Measurements from ENCODE around the gene SLCO4C1. TPM values are rescaled to one million over a fixed set of nuclear protein-coding genes. Genes with fewer than 3 reads are reported as not detected.
"Not testable (repeated sequence)": the region's sequence is repeated elsewhere in the genome, so short reads cannot be mapped to it uniquely, and the experiment has no call there.

SLCO4C1 gene
- polyA plus RNA-seq, result 10 to 100 TPM in 1 of 4 donors, under 1 TPM in 1, not detected in 2; 0.48 to 24.9 TPM
- long read RNA-seq, donor 1, full-length matches to known transcripts, result 11 of 39 reads
- long read RNA-seq, donor 1, partial matches to known transcripts, result 28 of 39 reads
- long read RNA-seq, donor 1, other reads (novel, unspliced or antisense), result 0 of 39 reads
- long read RNA-seq, donor 2, result 0 reads
- long read RNA-seq, donor 3, full-length matches to known transcripts, result 5 of 5 reads
- long read RNA-seq, donor 3, partial matches to known transcripts, result 0 of 5 reads
- long read RNA-seq, donor 3, other reads (novel, unspliced or antisense), result 0 of 5 reads
- long read RNA-seq, donor 4, result 0 reads
- long read RNA-seq, donor 5, result 0 reads
- long read RNA-seq, donor 6, full-length matches to known transcripts, result 8 of 8 reads
- long read RNA-seq, donor 6, partial matches to known transcripts, result 0 of 8 reads
- long read RNA-seq, donor 6, other reads (novel, unspliced or antisense), result 0 of 8 reads
- long read RNA-seq, donor 7, result 0 reads
- long read RNA-seq, donor 8, result 0 reads
- long read RNA-seq, donor 9, full-length matches to known transcripts, result 1 of 1 reads
- long read RNA-seq, donor 9, partial matches to known transcripts, result 0 of 1 reads
- long read RNA-seq, donor 9, other reads (novel, unspliced or antisense), result 0 of 1 reads
- long read RNA-seq, donor 10, full-length matches to known transcripts, result 2 of 2 reads
- long read RNA-seq, donor 10, partial matches to known transcripts, result 0 of 2 reads
- long read RNA-seq, donor 10, other reads (novel, unspliced or antisense), result 0 of 2 reads

GRCh38 chr5:102296178-102296817 is at the start of gene SLCO4C1:
Gene SLCO4C1, minus strand, starts transcription at chr5:102296284. Its CDS starts 22 bp downstream, at chr5:102296262.
- peak; percentile 58 to 96 for DNase-seq
- Histone ChIP-seq H3K4me1 (ENCODE audit: control insufficient read depth in 3 of 3, insufficient read depth in 2 of 3, low read depth in 1 of 3, low read length in 2 of 3) (peaks cover 0 to 4% (median 0%) of the 10 kb centered on the region in 3 donors), H3K27ac (ENCODE audit: low read depth in 1 of 3, low read length in 2 of 3) (peak within 1 kb of the TSS in 2 of 3 donors; percentile 54 to 84), H3K36me3 (ENCODE audit: control insufficient read depth in 3 of 3, insufficient read depth in 2 of 3, low read depth in 1 of 3, low read length in 3 of 3) (no peaks in the 10 kb centered on the region), H3K4me3 (ENCODE audit: low read depth in 1 of 3, low read length in 3 of 3) (peak within 1 kb of the TSS; percentile 38 to 74 (median 43)), H3K9me3 (ENCODE audit: control insufficient read depth in 2 of 2, insufficient read depth in 1 of 2, low read depth in 1 of 2, low read length in 1 of 2) (no peaks in the 10 kb centered on the region), H3K27me3 (ENCODE audit: control insufficient read depth in 3 of 3, insufficient read depth in 3 of 3, low read length in 3 of 3) (peaks cover 0 to 3% (median 0%) of the 10 kb centered on the region in 3 donors)
- no peak for FAIRE-seq
- WGBS, 3 donors, result 1 to 2% (median 2%) methylated on average over 33 to 42 of the region's 42 CpGs

- no peak for DNase-seq
- Histone ChIP-seq H3K4me3 (ENCODE audit: low read depth in 1 of 3, low read length in 3 of 3) (no peak overlapping the region), H3K9me3 (ENCODE audit: control insufficient read depth in 2 of 2, insufficient read depth in 1 of 2, low read depth in 1 of 2, low read length in 1 of 2) (peaks cover 0 to 6% of the 10 kb centered on the region in 2 donors), H3K36me3 (ENCODE audit: control insufficient read depth in 3 of 3, insufficient read depth in 2 of 3, low read depth in 1 of 3, low read length in 3 of 3) (no peaks in the 10 kb centered on the region), H3K27ac (ENCODE audit: low read depth in 1 of 3, low read length in 2 of 3) (no peak overlapping the region), H3K27me3 (ENCODE audit: control insufficient read depth in 3 of 3, insufficient read depth in 3 of 3, low read length in 3 of 3) (no peaks in the 10 kb centered on the region), H3K4me1 (ENCODE audit: control insufficient read depth in 3 of 3, insufficient read depth in 2 of 3, low read depth in 1 of 3, low read length in 2 of 3) (no peaks in the 10 kb centered on the region)
- no peak for FAIRE-seq
- WGBS, 3 donors, result 26 to 44% (median 28%) methylated on average over 2 of the region's 2 CpGs
Measured at GRCh38 chr5:102341681-102342288, 45.7 kb upstream of the SLCO4C1 start.

GRCh38 chr5:102324714-102325113 is 28.6 kb upstream of the SLCO4C1 start:
- H3K27me3 ChIP-seq (ENCODE audit: control insufficient read depth in 3 of 3, insufficient read depth in 3 of 3, low read length in 3 of 3), result no peaks in the 10 kb centered on the region
- FAIRE-seq (no peak), DNase-seq (no peak)
- 63 to 85% (median 72%) methylated on average over 2 of the region's 2 CpGs for WGBS, 3 donors
- no peaks in the 10 kb centered on the region for H3K4me1 ChIP-seq (ENCODE audit: control insufficient read depth in 3 of 3, insufficient read depth in 2 of 3, low read depth in 1 of 3, low read length in 2 of 3)
- no peak overlapping the region for H3K27ac ChIP-seq (ENCODE audit: low read depth in 1 of 3, low read length in 2 of 3)
- no peaks in the 10 kb centered on the region for H3K36me3 ChIP-seq (ENCODE audit: control insufficient read depth in 3 of 3, insufficient read depth in 2 of 3, low read depth in 1 of 3, low read length in 3 of 3)
- peaks cover 0 to 3% of the 10 kb centered on the region in 2 donors for H3K9me3 ChIP-seq (ENCODE audit: control insufficient read depth in 2 of 2, insufficient read depth in 1 of 2, low read depth in 1 of 2, low read length in 1 of 2)
- H3K4me3 ChIP-seq (ENCODE audit: low read depth in 1 of 3, low read length in 3 of 3), result no peak overlapping the region

- not testable (repeated sequence) for DNase-seq; H3K4me1 ChIP-seq (ENCODE audit: control insufficient read depth in 3 of 3, insufficient read depth in 2 of 3, low read depth in 1 of 3, low read length in 2 of 3); H3K27me3 ChIP-seq (ENCODE audit: control insufficient read depth in 3 of 3, insufficient read depth in 3 of 3, low read length in 3 of 3); FAIRE-seq; H3K27ac ChIP-seq (ENCODE audit: low read depth in 1 of 3, low read length in 2 of 3); H3K36me3 ChIP-seq (ENCODE audit: control insufficient read depth in 3 of 3, insufficient read depth in 2 of 3, low read depth in 1 of 3, low read length in 3 of 3); H3K9me3 ChIP-seq (ENCODE audit: control insufficient read depth in 2 of 2, insufficient read depth in 1 of 2, low read depth in 1 of 2, low read length in 1 of 2); H3K4me3 ChIP-seq (ENCODE audit: low read depth in 1 of 3, low read length in 3 of 3)
- WGBS, 3 donors, result 76 to 84% (median 77%) methylated on average over 4 of the region's 4 CpGs
Measured at GRCh38 chr5:102318801-102319200, 22.7 kb upstream of the SLCO4C1 start.

GRCh38 chr5:102314328-102314727 is 18.2 kb upstream of the SLCO4C1 start:
- Histone ChIP-seq H3K4me1 (ENCODE audit: control insufficient read depth in 3 of 3, insufficient read depth in 2 of 3, low read depth in 1 of 3, low read length in 2 of 3) (no peaks in the 10 kb centered on the region), H3K9me3 (ENCODE audit: control insufficient read depth in 2 of 2, insufficient read depth in 1 of 2, low read depth in 1 of 2, low read length in 1 of 2) (no peaks in the 10 kb centered on the region), H3K27ac (ENCODE audit: low read depth in 1 of 3, low read length in 2 of 3) (no peak overlapping the region), H3K4me3 (ENCODE audit: low read depth in 1 of 3, low read length in 3 of 3) (no peak overlapping the region), H3K27me3 (ENCODE audit: control insufficient read depth in 3 of 3, insufficient read depth in 3 of 3, low read length in 3 of 3) (no peaks in the 10 kb centered on the region), H3K36me3 (ENCODE audit: control insufficient read depth in 3 of 3, insufficient read depth in 2 of 3, low read depth in 1 of 3, low read length in 3 of 3) (no peaks in the 10 kb centered on the region)
- 78 to 94% (median 88%) methylated on average over 1 of the region's 1 CpG for WGBS, 3 donors
- FAIRE-seq (no peak), DNase-seq (no peak)

- Histone ChIP-seq H3K9me3 (ENCODE audit: control insufficient read depth in 2 of 2, insufficient read depth in 1 of 2, low read depth in 1 of 2, low read length in 1 of 2) (no peaks in the 10 kb centered on the region), H3K27ac (ENCODE audit: low read depth in 1 of 3, low read length in 2 of 3) (no peak overlapping the region), H3K27me3 (ENCODE audit: control insufficient read depth in 3 of 3, insufficient read depth in 3 of 3, low read length in 3 of 3) (no peaks in the 10 kb centered on the region), H3K4me3 (ENCODE audit: low read depth in 1 of 3, low read length in 3 of 3) (no peak overlapping the region), H3K36me3 (ENCODE audit: control insufficient read depth in 3 of 3, insufficient read depth in 2 of 3, low read depth in 1 of 3, low read length in 3 of 3) (no peaks in the 10 kb centered on the region), H3K4me1 (ENCODE audit: control insufficient read depth in 3 of 3, insufficient read depth in 2 of 3, low read depth in 1 of 3, low read length in 2 of 3) (no peaks in the 10 kb centered on the region)
- WGBS, 3 donors, result 81 to 93% (median 88%) methylated on average over 2 of the region's 2 CpGs
- DNase-seq, result no peak
- FAIRE-seq, result no peak
Measured at GRCh38 chr5:102313912-102314311, 17.8 kb upstream of the SLCO4C1 start.

GRCh38 chr5:102312586-102313370 is 16.7 kb upstream of the SLCO4C1 start:
- no peaks in the 10 kb centered on the region for H3K9me3 ChIP-seq (ENCODE audit: control insufficient read depth in 2 of 2, insufficient read depth in 1 of 2, low read depth in 1 of 2, low read length in 1 of 2)
- H3K4me1 ChIP-seq (ENCODE audit: control insufficient read depth in 3 of 3, insufficient read depth in 2 of 3, low read depth in 1 of 3, low read length in 2 of 3), result no peaks in the 10 kb centered on the region
- H3K4me3 ChIP-seq (ENCODE audit: low read depth in 1 of 3, low read length in 3 of 3), result no peak overlapping the region
- no peak overlapping the region for H3K27ac ChIP-seq (ENCODE audit: low read depth in 1 of 3, low read length in 2 of 3)
- H3K27me3 ChIP-seq (ENCODE audit: control insufficient read depth in 3 of 3, insufficient read depth in 3 of 3, low read length in 3 of 3), result no peaks in the 10 kb centered on the region
- H3K36me3 ChIP-seq (ENCODE audit: control insufficient read depth in 3 of 3, insufficient read depth in 2 of 3, low read depth in 1 of 3, low read length in 3 of 3), result no peaks in the 10 kb centered on the region
- DNase-seq (no peak), FAIRE-seq (no peak)
- WGBS, 3 donors, result 63 to 82% (median 67%) methylated on average over 5 of the region's 5 CpGs

Measured in small intestine (tissue), 16 donors.